Measurements from ENCODE around the gene USH1G.

DNA sequence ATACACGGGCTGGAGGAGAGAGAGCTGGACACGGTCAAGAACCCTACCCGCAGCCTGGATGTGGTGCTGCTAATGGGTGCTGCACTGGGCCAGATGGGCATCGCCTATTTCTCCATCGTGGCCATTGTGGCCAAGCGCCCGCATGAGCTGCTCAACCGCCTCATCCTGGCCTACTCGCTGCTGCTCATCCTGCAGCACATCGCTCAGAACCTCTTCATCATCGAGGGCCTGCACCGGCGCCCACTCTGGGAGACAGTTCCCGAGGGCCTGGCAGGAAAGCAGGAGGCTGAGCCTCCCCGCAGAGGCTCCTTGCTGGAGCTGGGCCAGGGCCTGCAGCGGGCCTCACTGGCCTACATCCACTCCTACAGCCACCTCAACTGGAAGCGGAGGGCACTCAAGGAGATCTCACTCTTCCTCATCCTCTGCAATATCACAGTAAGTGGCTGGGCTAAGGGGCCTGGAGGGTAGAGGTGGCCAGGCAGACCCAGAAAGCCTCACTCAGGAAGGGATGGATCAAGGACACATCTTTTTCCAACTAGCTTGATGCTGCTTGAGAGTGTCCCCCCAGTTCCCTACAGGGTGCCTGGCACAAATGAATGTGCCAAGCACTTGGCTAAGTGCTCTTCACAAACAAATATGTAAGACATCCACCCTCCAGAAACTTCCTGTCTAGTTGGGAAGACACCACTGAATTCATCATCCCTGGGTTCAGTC, 24.1 kb upstream of the USH1G start:
- TF ChIP-seq POLR2AphosphoS5 (IDR thresholded peaks at IDR 0.05; ENCODE audit: low read depth) (no peak), CTCF (IDR thresholded peaks at IDR 0.05; ENCODE audit: insufficient read depth, low read length) (no peak)
